Measurements from ENCODE around the gene ZFYVE28. TPM values are rescaled to one million over a fixed set of nuclear protein-coding genes. Genes with fewer than 3 reads are reported as not detected.

The ZFYVE28 gene
- total RNA-seq, 1 experiment from 2014 or later: 19.2 TPM

DNA sequence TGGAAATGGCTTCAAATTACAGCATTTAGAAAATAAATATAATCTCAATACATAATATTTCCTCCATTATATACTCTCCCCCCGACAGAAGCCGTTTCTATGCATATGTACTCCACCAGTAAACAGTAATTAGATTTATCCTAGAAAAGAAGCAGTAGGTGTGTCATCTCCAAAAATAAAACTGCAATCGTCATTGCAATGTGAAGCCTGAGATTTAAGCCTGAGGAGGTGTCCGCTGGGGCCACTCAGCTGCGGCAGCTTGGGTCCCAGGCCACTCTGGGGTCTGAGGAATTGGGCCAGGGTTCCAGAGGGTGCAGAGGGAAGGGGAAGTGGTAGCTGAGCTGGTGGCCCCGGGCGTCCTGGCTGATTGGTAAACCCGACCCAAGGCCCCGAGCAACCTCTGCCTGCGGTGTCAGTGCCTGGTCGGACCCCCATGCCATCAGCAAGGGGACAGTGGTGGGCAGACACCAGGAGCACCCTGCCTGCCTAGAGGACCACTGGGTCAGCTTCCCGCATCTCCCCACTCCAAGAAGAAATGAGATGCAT lies 148.8 kb downstream of the ZFYVE28 start (continued):
- TF ChIP-seq YY1 (IDR thresholded peaks at IDR 0.05; ENCODE audit: extremely low read depth, insufficient replicate concordance, low read depth, low read length) (no peak), EGR1 (IDR thresholded peaks at IDR 0.05; ENCODE audit: low read depth) (no peak), FOSL1 (IDR thresholded peaks at IDR 0.05; ENCODE audit: low read depth) (no peak), JUND (IDR thresholded peaks at IDR 0.05) (no peak)
- TF ChIP-seq, protein P1, sequence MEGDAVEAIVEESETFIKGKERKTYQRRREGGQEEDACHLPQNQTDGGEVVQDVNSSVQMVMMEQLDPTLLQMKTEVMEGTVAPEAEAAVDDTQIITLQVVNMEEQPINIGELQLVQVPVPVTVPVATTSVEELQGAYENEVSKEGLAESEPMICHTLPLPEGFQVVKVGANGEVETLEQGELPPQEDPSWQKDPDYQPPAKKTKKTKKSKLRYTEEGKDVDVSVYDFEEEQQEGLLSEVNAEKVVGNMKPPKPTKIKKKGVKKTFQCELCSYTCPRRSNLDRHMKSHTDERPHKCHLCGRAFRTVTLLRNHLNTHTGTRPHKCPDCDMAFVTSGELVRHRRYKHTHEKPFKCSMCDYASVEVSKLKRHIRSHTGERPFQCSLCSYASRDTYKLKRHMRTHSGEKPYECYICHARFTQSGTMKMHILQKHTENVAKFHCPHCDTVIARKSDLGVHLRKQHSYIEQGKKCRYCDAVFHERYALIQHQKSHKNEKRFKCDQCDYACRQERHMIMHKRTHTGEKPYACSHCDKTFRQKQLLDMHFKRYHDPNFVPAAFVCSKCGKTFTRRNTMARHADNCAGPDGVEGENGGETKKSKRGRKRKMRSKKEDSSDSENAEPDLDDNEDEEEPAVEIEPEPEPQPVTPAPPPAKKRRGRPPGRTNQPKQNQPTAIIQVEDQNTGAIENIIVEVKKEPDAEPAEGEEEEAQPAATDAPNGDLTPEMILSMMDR (IDR thresholded peaks at IDR 0.05 in 2 of 3, conservative IDR thresholded peaks at IDR 0.05 in 1 of 3; ENCODE audit: borderline replicate concordance in 1 of 3, insufficient read depth in 1 of 3, low read depth in 2 of 3, low read length in 2 of 3): no peak

DNA sequence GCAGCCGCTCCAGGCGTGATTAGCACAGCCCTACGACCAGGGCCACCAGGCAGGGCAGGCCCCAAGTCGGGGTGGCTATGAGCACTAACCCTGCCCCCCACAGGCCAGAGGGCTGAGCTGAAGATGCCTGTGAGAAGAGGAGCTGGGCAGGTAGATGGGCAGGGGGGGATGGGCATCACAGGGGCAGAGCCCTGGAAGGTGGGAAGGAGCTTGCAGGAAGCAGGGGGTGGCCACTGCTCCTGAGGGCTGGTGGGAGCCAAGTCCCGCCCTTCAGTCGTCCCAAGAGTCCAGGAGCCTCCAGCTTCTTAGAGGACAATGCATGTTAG lies 149.3 kb downstream of the ZFYVE28 start:
- H3K9me2 ChIP-seq (ENCODE audit: insufficient read depth): no peaks in the 10 kb centered on the region
- RAD21 ChIA-PET (ENCODE audit: low non-redundant PET in 1 of 2, low total read pairs in 2 of 2, uncharacterized antibody in 2 of 2, unreplicated experiment in 2 of 2): no interaction called here
- ATAC-seq (no peak), DNase-seq (ENCODE audit: low read depth, low spot score) (no peak)
- H3K4me3 ChIP-seq (replicated peaks in 1 of 2; ENCODE audit: low read depth in 1 of 2, low read length in 2 of 2): no peak overlapping the region
- BruUV-seq (replicated peaks): no TSS peak
- no peaks in the 10 kb centered on the region for H3K36me3 ChIP-seq (ENCODE audit: control insufficient read depth in 1 of 2, insufficient read depth in 2 of 2, low read length in 2 of 2)
- no peak overlapping the region for H3K27ac ChIP-seq (ENCODE audit: low read depth, low read length)
- no peaks in the 10 kb centered on the region for H3K79me2 ChIP-seq (ENCODE audit: insufficient read depth, low read length)
- H4K20me1 ChIP-seq (ENCODE audit: insufficient read depth): no peaks in the 10 kb centered on the region
- no peak overlapping the region for H3K4me2 ChIP-seq (ENCODE audit: low read length)
- no peaks in the 10 kb centered on the region for H3K27me3 ChIP-seq (ENCODE audit: insufficient read depth, low read length)
- intact Hi-C loops (cut with micrococcal nuclease): no loop called here
- no peak overlapping the region for H2AFZ ChIP-seq (ENCODE audit: low read depth, low read length, poor library complexity, severe bottlenecking)
- POLR2A ChIA-PET: no interaction called here
- H3K9me3 ChIP-seq (ENCODE audit: control insufficient read depth in 1 of 2, insufficient read depth in 1 of 2, low read depth in 1 of 2, low read length in 2 of 2): no peaks in the 10 kb centered on the region
- CTCF ChIA-PET: no interaction called here
- H3K9ac ChIP-seq (ENCODE audit: low read length): no peak overlapping the region
- H3K4me1 ChIP-seq (ENCODE audit: control insufficient read depth in 1 of 2, insufficient read depth in 2 of 2, low read length in 2 of 2): no peaks in the 10 kb centered on the region
- TF ChIP-seq SIN3A (IDR thresholded peaks at IDR 0.05; ENCODE audit: low read depth) (no peak), SP1 (IDR thresholded peaks at IDR 0.05; ENCODE audit: low read depth) (no peak), SRF (IDR thresholded peaks at IDR 0.05; ENCODE audit: low read depth) (no peak), YY1 (IDR thresholded peaks at IDR 0.05; ENCODE audit: extremely low read depth, insufficient replicate concordance, low read depth, low read length) (no peak), FOSL1 (IDR thresholded peaks at IDR 0.05; ENCODE audit: low read depth) (no peak), ELF1 (IDR thresholded peaks at IDR 0.05; ENCODE audit: borderline replicate concordance, low read depth) (no peak), CEBPB (IDR thresholded peaks at IDR 0.05; ENCODE audit: low read depth) (no peak), TCF7L2 (IDR thresholded peaks at IDR 0.05; ENCODE audit: borderline replicate concordance, extremely low read depth, insufficient read depth, insufficient read length) (no peak), JUND (IDR thresholded peaks at IDR 0.05) (no peak), POLR2A (IDR thresholded peaks at IDR 0.05; ENCODE audit: borderline replicate concordance, extremely low read depth, insufficient read depth, insufficient read length) (no peak)
- TF ChIP-seq, protein P2, sequence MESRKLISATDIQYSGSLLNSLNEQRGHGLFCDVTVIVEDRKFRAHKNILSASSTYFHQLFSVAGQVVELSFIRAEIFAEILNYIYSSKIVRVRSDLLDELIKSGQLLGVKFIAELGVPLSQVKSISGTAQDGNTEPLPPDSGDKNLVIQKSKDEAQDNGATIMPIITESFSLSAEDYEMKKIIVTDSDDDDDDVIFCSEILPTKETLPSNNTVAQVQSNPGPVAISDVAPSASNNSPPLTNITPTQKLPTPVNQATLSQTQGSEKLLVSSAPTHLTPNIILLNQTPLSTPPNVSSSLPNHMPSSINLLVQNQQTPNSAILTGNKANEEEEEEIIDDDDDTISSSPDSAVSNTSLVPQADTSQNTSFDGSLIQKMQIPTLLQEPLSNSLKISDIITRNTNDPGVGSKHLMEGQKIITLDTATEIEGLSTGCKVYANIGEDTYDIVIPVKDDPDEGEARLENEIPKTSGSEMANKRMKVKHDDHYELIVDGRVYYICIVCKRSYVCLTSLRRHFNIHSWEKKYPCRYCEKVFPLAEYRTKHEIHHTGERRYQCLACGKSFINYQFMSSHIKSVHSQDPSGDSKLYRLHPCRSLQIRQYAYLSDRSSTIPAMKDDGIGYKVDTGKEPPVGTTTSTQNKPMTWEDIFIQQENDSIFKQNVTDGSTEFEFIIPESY (IDR thresholded peaks at IDR 0.05; ENCODE audit: extremely low read depth, insufficient replicate concordance, low read length): no peak
- TF ChIP-seq, protein P1 (IDR thresholded peaks at IDR 0.05 in 2 of 3, conservative IDR thresholded peaks at IDR 0.05 in 1 of 3; ENCODE audit: borderline replicate concordance in 1 of 3, insufficient read depth in 1 of 3, low read depth in 2 of 3, low read length in 2 of 3): no peak
- TF ChIP-seq, protein P3, sequence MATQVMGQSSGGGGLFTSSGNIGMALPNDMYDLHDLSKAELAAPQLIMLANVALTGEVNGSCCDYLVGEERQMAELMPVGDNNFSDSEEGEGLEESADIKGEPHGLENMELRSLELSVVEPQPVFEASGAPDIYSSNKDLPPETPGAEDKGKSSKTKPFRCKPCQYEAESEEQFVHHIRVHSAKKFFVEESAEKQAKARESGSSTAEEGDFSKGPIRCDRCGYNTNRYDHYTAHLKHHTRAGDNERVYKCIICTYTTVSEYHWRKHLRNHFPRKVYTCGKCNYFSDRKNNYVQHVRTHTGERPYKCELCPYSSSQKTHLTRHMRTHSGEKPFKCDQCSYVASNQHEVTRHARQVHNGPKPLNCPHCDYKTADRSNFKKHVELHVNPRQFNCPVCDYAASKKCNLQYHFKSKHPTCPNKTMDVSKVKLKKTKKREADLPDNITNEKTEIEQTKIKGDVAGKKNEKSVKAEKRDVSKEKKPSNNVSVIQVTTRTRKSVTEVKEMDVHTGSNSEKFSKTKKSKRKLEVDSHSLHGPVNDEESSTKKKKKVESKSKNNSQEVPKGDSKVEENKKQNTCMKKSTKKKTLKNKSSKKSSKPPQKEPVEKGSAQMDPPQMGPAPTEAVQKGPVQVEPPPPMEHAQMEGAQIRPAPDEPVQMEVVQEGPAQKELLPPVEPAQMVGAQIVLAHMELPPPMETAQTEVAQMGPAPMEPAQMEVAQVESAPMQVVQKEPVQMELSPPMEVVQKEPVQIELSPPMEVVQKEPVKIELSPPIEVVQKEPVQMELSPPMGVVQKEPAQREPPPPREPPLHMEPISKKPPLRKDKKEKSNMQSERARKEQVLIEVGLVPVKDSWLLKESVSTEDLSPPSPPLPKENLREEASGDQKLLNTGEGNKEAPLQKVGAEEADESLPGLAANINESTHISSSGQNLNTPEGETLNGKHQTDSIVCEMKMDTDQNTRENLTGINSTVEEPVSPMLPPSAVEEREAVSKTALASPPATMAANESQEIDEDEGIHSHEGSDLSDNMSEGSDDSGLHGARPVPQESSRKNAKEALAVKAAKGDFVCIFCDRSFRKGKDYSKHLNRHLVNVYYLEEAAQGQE (IDR thresholded peaks at IDR 0.05; ENCODE audit: low read depth): no peak

All from HCT116 (cell line).